Measurements from ENCODE around the gene SLC44A2.

- TF ChIP-seq CTCF (IDR thresholded peaks at IDR 0.05) = no peak
- TF ChIP-seq POLR2AphosphoS5 (IDR thresholded peaks at IDR 0.05; ENCODE audit: insufficient read depth in 1 of 2, low read depth in 1 of 2) = no peak
- no peak for TF ChIP-seq POLR2A (IDR thresholded peaks at IDR 0.05)
Measured at GRCh38 chr19:10667867-10668266, 42.5 kb downstream of the SLC44A2 start.
